K562 (cell line): Measurements from ENCODE around the gene CAPN12. TPM values are rescaled to one million over a fixed set of nuclear protein-coding genes. Genes with fewer than 3 reads are reported as not detected.

Source experiments
- ATAC-seq: fragments of 200-7000 bp; cut with Tn5 transposase; 3 replicates; pipeline ENCODE4 v1.9.1; 2020; ENCODE audit warnings: moderate library complexity
- BruUV-seq: library from RNA; stranded (reverse); fragments of 400-500 nt; replicated peaks from 2 replicates; lab custom pipeline; 2021; lab: Mats Ljungman, UMichigan
- CTCF ChIA-PET: fragments of 300-600 bp; formaldehyde crosslinking; extraction: SDS; loops from one replicate; lab custom pipeline; 2021; ENCODE audit warnings: low intra/inter-chr PET ratio; lab: Yijun Ruan, JAX
- POLR2A ChIA-PET: fragments of 300-600, 350-650 bp; sonication (Branson Sonifier 250); formaldehyde crosslinking; extraction: SDS; loops from one replicate; lab custom pipeline; 2021; ENCODE audit warnings: antibody characterized with exemption, inconsistent platforms; lab: Yijun Ruan, JAX
- DNase-seq, 4 experiments: peaks; one replicate each; pipeline versions ENCODE4 v3.0.0 to v3.0.0-alpha.2; 2011 to 2018; ENCODE audit warnings: low spot score in 3 of 4, mixed read lengths in 3 of 4; ENCODE audit errors: extremely low read depth in 1 of 4
- FAIRE-seq: peaks from 2 replicates; lab custom pipeline; 2011; peaks lifted over from hg19 to GRCh38; lab: Jason Lieb, UNC
- H2AFZ ChIP-seq: 2 replicates; pipeline ENCODE4 v1.6.0; 2011; ENCODE audit warnings: low read depth, low read length, control low read depth, inconsistent platforms
- H3K27ac ChIP-seq: fragments of 200-600 bp; 3 replicates; pipeline ENCODE4 v1.8.0; 2011; ENCODE audit warnings: low read depth, mild to moderate bottlenecking, control low read depth, inconsistent platforms, low read length, moderate library complexity, mixed read lengths; ENCODE audit errors: extremely low read depth
- H3K27me3 ChIP-seq, 2 experiments: fragments of 300-600 bp in 1 of 2; 2 replicates in 1 of 2; 3 replicates in 1 of 2; pipeline versions ENCODE4 v1.6.0 to v1.8.0; 2011; ENCODE audit warnings: inconsistent platforms in 2 of 2, low read length in 2 of 2, mild to moderate bottlenecking in 1 of 2, mixed read lengths in 1 of 2, moderate library complexity in 1 of 2; ENCODE audit not compliant: control insufficient read depth in 2 of 2, insufficient read depth in 2 of 2
- H3K36me3 ChIP-seq: fragments of 300-600 bp; 3 replicates; pipeline ENCODE4 v1.8.0; 2011; ENCODE audit warnings: mild to moderate bottlenecking, low read length, inconsistent platforms; ENCODE audit not compliant: control insufficient read depth, insufficient read depth
- H3K4me1 ChIP-seq, 2 experiments: fragments of 200-600 bp in 1 of 2; replicated peaks in 1 of 2; 2 replicates in 1 of 2; 3 replicates in 1 of 2; pipeline versions ENCODE4 v1.5.1 to v1.8.0; 2011; ENCODE audit warnings: inconsistent platforms in 2 of 2, low read length in 2 of 2, mild to moderate bottlenecking in 1 of 2, mixed read lengths in 1 of 2, moderate library complexity in 1 of 2; ENCODE audit not compliant: control insufficient read depth in 2 of 2, insufficient read depth in 2 of 2
- H3K4me2 ChIP-seq: 2 replicates; pipeline ENCODE4 v1.6.1; 2011; ENCODE audit warnings: low read length, control low read depth, inconsistent platforms, mixed read lengths; ENCODE audit not compliant: insufficient read depth
- H3K4me3 ChIP-seq: fragments of 200-600 bp; sonication (generic), shearing (Covaris generic); 2 replicates; pipeline ENCODE4 v1.5.1; 2016; ENCODE audit warnings: control low read depth, inconsistent platforms
- H3K79me2 ChIP-seq: fragments of 200-600 bp; 3 replicates; pipeline ENCODE4 v1.8.0; 2011; ENCODE audit warnings: low read length, inconsistent platforms; ENCODE audit not compliant: control insufficient read depth, insufficient read depth
- H3K9ac ChIP-seq, 2 experiments: 2 replicates each; pipeline versions ENCODE4 v1.6.0 to v1.6.1; 2011; ENCODE audit warnings: low read depth in 2 of 2, low read length in 2 of 2, control low read depth in 1 of 2, inconsistent platforms in 1 of 2, mild to moderate bottlenecking in 1 of 2, mixed read lengths in 1 of 2; ENCODE audit not compliant: insufficient read depth in 1 of 2
- H3K9me1 ChIP-seq: one replicate; pipeline ENCODE4 v1.6.0; 2011; ENCODE audit warnings: inconsistent platforms, mild to moderate bottlenecking, low read length, moderate library complexity; ENCODE audit not compliant: control insufficient read depth, insufficient read depth
- H3K9me3 ChIP-seq: replicated peaks from 2 replicates; pipeline ENCODE4 v1.5.1; 2011; ENCODE audit warnings: low read depth, low read length, inconsistent platforms; ENCODE audit not compliant: control insufficient read depth, insufficient read depth
- H4K20me1 ChIP-seq: replicated peaks from 2 replicates; pipeline ENCODE4 v1.6.1; 2011; ENCODE audit warnings: low read length, inconsistent platforms, mixed read lengths; ENCODE audit not compliant: control insufficient read depth, insufficient read depth
- BHLHE40 ChIP-seq: IDR thresholded peaks from 2 replicates; pipeline ENCODE4 v1.6.1; 2011; ENCODE audit warnings: low read length, improper control_type of control experiment
- LCOR ChIP-seq: sonication (generic); formaldehyde crosslinking; IDR thresholded peaks from 2 replicates; pipeline ENCODE4 v1.8.0; 2022; ENCODE audit warnings: mild to moderate bottlenecking, missing genetic modification reagents
- NONO ChIP-seq, 2 experiments: fragments of 200-400 bp in 1 of 2; fragments of 450-650 bp in 1 of 2; formaldehyde crosslinking in 1 of 2; IDR thresholded peaks; 2 replicates each; pipeline ENCODE4 v1.6.1; 2017; ENCODE audit warnings: low read depth in 2 of 2, mild to moderate bottlenecking in 2 of 2, moderate library complexity in 2 of 2, low read length in 1 of 2
- PURB ChIP-seq: sonication (generic); formaldehyde crosslinking; IDR thresholded peaks from 2 replicates; pipeline ENCODE4 v1.9.0; 2021; ENCODE audit warnings: low read depth, mild to moderate bottlenecking, missing genetic modification reagents
- RBM22 ChIP-seq: fragments of 200-400 bp; formaldehyde crosslinking; IDR thresholded peaks from 2 replicates; pipeline ENCODE4 v1.6.1; 2018; ENCODE audit warnings: low read length, low read depth; ENCODE audit not compliant: poor library complexity, severe bottlenecking
- ZBTB7A ChIP-seq: IDR thresholded peaks from 2 replicates; pipeline ENCODE4 v1.6.1; 2011; ENCODE audit warnings: low read depth, mild to moderate bottlenecking, low read length, moderate library complexity, borderline replicate concordance; ENCODE audit not compliant: control insufficient read depth
- ZKSCAN1 ChIP-seq: fragments of 150-350 bp; IDR thresholded peaks from 2 replicates; pipeline ENCODE4 v1.6.1; 2016; ENCODE audit warnings: low read depth, low read length
- WGBS: fragments of 100-300 bp; shearing (Covaris generic); methylation state at CpG from one replicate; pipeline ENCODE4 v1.1.6; 2016; ENCODE audit warnings: low coverage, mixed read lengths; ENCODE audit not compliant: insufficient coverage; ENCODE audit errors: missing lambda C conversion rate; 5-methylcytosine and 5-hydroxymethylcytosine counted together
- in situ Hi-C: fragments of 300-500 bp; cut with MboI; formaldehyde crosslinking; loops from 4 replicates; pipeline ENCODE4 v1.15.0; 2018; ENCODE audit warnings: inconsistent platforms, mixed read lengths
- intact Hi-C: fragments of 100-400 bp; cut with micrococcal nuclease; formaldehyde crosslinking; loops from 2 replicates; pipeline ENCODE4 v1.14.2; 2022
- polyA plus RNA-seq, 8 experiments: library from polyadenylated mRNA; depleted of rRNA in 4 of 8; stranded (reverse) in 5 of 8; unstranded in 3 of 8; fragments of >200 nt; fragmentation: Nextera tagmentation in 2 of 8; fragmentation: Illumina TruSeq in 1 of 8; extraction: Ambion mirVana in 2 of 8; extraction: Trizol in 1 of 8; gene quantifications; 2 replicates each; pipeline versions ENCODE4 v1.2.1 to v1.2.3, GENCODE V29; 2011 to 2014; ENCODE audit warnings: inconsistent platforms in 1 of 8, missing spikeins in 1 of 8
- total RNA-seq, 7 experiments: library from RNA; depleted of rRNA in 6 of 7; stranded (reverse); fragments of >200 nt in 6 of 7; fragmentation: Illumina TruSeq in 2 of 7; extraction: Trizol in 2 of 7; gene quantifications; 2 replicates each; pipeline versions ENCODE4 v1.2.1 to v1.2.3, GENCODE V29; 2011 to 2021; ENCODE audit warnings: low replicate concordance in 1 of 7

Gene CAPN12
- total and polyA plus RNA-seq, 9 of the 15 experiments (the other 6 are each of a cell fraction or from before 2014, with no cell fraction given) = 0.83 to 7.0 (median 1.6) TPM

- no TSS peak for BruUV-seq
- CTCF ChIA-PET = no interaction called here
- Histone ChIP-seq H3K4me2 (no peak overlapping the region), H3K4me1 (peaks cover under 1 to 23% of the 10 kb centered on the region in 2 experiments; a peak in 3 of 5 replicates), H3K9me1 (peaks cover 9% of the 10 kb centered on the region), H3K27me3 (no peaks in the 10 kb centered on the region), H3K27ac (no peak overlapping the region), H2AFZ (no peak overlapping the region), H3K79me2 (peaks cover 76% of the 10 kb centered on the region), H3K9ac (peak overlapping the region in 1 of 2 experiments; percentile 73; a peak in 1 of 4 replicates), H3K4me3 (no peak overlapping the region), H4K20me1 (peaks cover 17% of the 10 kb centered on the region), H3K9me3 (no peaks in the 10 kb centered on the region), H3K36me3 (peaks cover 90% of the 10 kb centered on the region)
- POLR2A ChIA-PET = no interaction called here
- TF ChIP-seq NONO (IDR thresholded peaks at IDR 0.05; ENCODE audit: low read depth in 2 of 2, low read length in 1 of 2) = no peak
- TF ChIP-seq RBM22 = no peak
- TF ChIP-seq ZKSCAN1 = no peak
- no peak for TF ChIP-seq ZBTB7A
- no peak for TF ChIP-seq BHLHE40
- no peak for TF ChIP-seq PURB (CRISPR knock-in tag)
- no peak for TF ChIP-seq LCOR
- ATAC-seq = no peak
- intact Hi-C loops (no loop called here), in situ Hi-C loops (no loop called here)
- DNase-seq = no peak
- 96% methylated on average over 6 of the region's 6 CpGs for WGBS
- no peak for FAIRE-seq
These were observed 47.1 kb downstream of the CAPN12 start for GRCh38 chr19:38697197-38697596.
